DOHH2 (cell line): Measurements from ENCODE around the gene PNP.

Experiments used
- H3F3A ChIP-seq: fragments of 200-600 bp; sonication (generic), shearing (Covaris generic); 2 replicates; pipeline ENCODE4 v1.6.0; 2016; ENCODE audit warnings: antibody characterized with exemption, mild to moderate bottlenecking; ENCODE audit not compliant: control insufficient read depth, insufficient read depth
- H3K27ac ChIP-seq: fragments of 200-600 bp; sonication (generic); 2 replicates; pipeline ENCODE4 v1.5.1; 2014; ENCODE audit warnings: low read depth, mild to moderate bottlenecking, low read length, moderate library complexity
- H3K27me3 ChIP-seq: fragments of 200-600 bp; sonication (generic); 2 replicates; pipeline ENCODE4 v1.6.1; 2014; ENCODE audit warnings: mild to moderate bottlenecking, low read length, mixed read lengths; ENCODE audit not compliant: control insufficient read depth
- H3K36me3 ChIP-seq: fragments of 200-600 bp; sonication (generic); 2 replicates; pipeline ENCODE4 v1.6.1; 2014; ENCODE audit warnings: mild to moderate bottlenecking, low read length, moderate library complexity, mixed read lengths; ENCODE audit not compliant: control insufficient read depth
- H3K4me1 ChIP-seq: fragments of 200-600 bp; sonication (generic); 2 replicates; pipeline ENCODE4 v1.6.1; 2014; ENCODE audit warnings: mild to moderate bottlenecking, low read length, mixed read lengths; ENCODE audit not compliant: control insufficient read depth
- H3K4me2 ChIP-seq: fragments of 200-600 bp; sonication (generic); 2 replicates; pipeline ENCODE4 v1.6.0; 2014; ENCODE audit warnings: mild to moderate bottlenecking, low read length, moderate library complexity
- H3K4me3 ChIP-seq: fragments of 200-600 bp; sonication (generic); 2 replicates; pipeline ENCODE4 v1.5.1; 2014; ENCODE audit warnings: mild to moderate bottlenecking, low read length, mixed read lengths
- H3K79me2 ChIP-seq: fragments of 200-600 bp; sonication (generic); 2 replicates; pipeline ENCODE4 v1.6.1; 2014; ENCODE audit warnings: mild to moderate bottlenecking, low read length, mixed read lengths; ENCODE audit not compliant: control insufficient read depth
- H3K9me2 ChIP-seq: fragments of 200-600 bp; sonication (generic); replicated peaks from 2 replicates; pipeline ENCODE4 v1.6.1; 2014; ENCODE audit warnings: mild to moderate bottlenecking, low read length, mixed read lengths; ENCODE audit not compliant: control insufficient read depth
- H3K9me3 ChIP-seq: fragments of 200-600 bp; sonication (generic); 2 replicates; pipeline ENCODE4 v1.6.1; 2014; ENCODE audit warnings: antibody characterized with exemption, low read length, mixed read lengths; ENCODE audit not compliant: control insufficient read depth, insufficient read depth
- H4K20me1 ChIP-seq: fragments of 200-600 bp; sonication (generic); 2 replicates; pipeline ENCODE4 v1.6.0; 2014; ENCODE audit warnings: low read depth, mild to moderate bottlenecking, antibody characterized with exemption, low read length, moderate library complexity; ENCODE audit not compliant: control insufficient read depth, insufficient read depth
- EZH2phosphoT487 ChIP-seq: fragments of 200-600 bp; sonication (generic); IDR thresholded peaks from 2 replicates; pipeline ENCODE4 v1.6.1; 2017; ENCODE audit warnings: borderline replicate concordance, mild to moderate bottlenecking, antibody characterized with exemption, low read length, moderate library complexity, mixed read lengths
- TF ChIP-seq, protein P1 (sequence below): fragments of 200-600 bp; sonication (generic); IDR thresholded peaks from one replicate; pipeline ENCODE4 v1.5.1; 2014; ENCODE audit warnings: antibody characterized with exemption, mild to moderate bottlenecking, low read depth, low read length; ENCODE audit not compliant: poor library complexity, severe bottlenecking

PNP gene

DNA sequence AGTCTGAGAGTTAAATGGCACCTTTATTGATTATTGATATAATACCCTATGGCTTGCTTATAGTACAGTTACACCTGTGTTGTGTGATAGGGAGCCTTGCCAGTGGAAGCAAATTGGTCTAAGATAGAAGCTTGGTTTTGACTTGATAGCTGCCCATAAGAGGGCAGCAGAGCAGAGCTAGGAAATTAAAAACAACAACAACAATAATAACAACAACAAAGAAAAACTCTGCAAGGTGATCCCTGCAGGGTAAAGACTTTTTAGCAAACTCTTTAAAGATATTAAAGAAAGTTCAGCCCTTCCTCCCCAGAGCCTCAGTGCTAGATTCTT, 18.2 kb downstream of the PNP start:
- no peaks in the 10 kb centered on the region for H3K36me3 ChIP-seq
- H3K4me2 ChIP-seq, result no peak overlapping the region

GRCh38 chr14:20489093-20489994, 20.1 kb downstream of the PNP start:
- peaks cover 30% of the 10 kb centered on the region for H3K4me1 ChIP-seq
- H3K36me3 ChIP-seq, result no peaks in the 10 kb centered on the region
- no peak overlapping the region for H3K4me2 ChIP-seq
- H3F3A ChIP-seq, result no peaks in the 10 kb centered on the region
- H3K79me2 ChIP-seq, result no peaks in the 10 kb centered on the region
- H3K27me3 ChIP-seq, result peaks cover 15% of the 10 kb centered on the region
- no peak overlapping the region for H3K4me3 ChIP-seq
- H4K20me1 ChIP-seq, result no peaks in the 10 kb centered on the region
- no peaks in the 10 kb centered on the region for H3K9me2 ChIP-seq
- H3K27ac ChIP-seq, result no peak overlapping the region
- H3K9me3 ChIP-seq, result no peaks in the 10 kb centered on the region
- TF ChIP-seq EZH2phosphoT487, result no peak

More for the DNA sequence above, 18.2 kb downstream of the PNP start:
- Histone ChIP-seq H3K9me3 (no peaks in the 10 kb centered on the region), H3K4me3 (no peak overlapping the region), H3K27me3 (peaks cover 15% of the 10 kb centered on the region), H3K4me1 (peaks cover 26% of the 10 kb centered on the region), H3F3A (no peaks in the 10 kb centered on the region), H3K79me2 (no peaks in the 10 kb centered on the region), H3K27ac (no peak overlapping the region), H4K20me1 (no peaks in the 10 kb centered on the region), H3K9me2 (no peaks in the 10 kb centered on the region)
- TF ChIP-seq, protein P1, sequence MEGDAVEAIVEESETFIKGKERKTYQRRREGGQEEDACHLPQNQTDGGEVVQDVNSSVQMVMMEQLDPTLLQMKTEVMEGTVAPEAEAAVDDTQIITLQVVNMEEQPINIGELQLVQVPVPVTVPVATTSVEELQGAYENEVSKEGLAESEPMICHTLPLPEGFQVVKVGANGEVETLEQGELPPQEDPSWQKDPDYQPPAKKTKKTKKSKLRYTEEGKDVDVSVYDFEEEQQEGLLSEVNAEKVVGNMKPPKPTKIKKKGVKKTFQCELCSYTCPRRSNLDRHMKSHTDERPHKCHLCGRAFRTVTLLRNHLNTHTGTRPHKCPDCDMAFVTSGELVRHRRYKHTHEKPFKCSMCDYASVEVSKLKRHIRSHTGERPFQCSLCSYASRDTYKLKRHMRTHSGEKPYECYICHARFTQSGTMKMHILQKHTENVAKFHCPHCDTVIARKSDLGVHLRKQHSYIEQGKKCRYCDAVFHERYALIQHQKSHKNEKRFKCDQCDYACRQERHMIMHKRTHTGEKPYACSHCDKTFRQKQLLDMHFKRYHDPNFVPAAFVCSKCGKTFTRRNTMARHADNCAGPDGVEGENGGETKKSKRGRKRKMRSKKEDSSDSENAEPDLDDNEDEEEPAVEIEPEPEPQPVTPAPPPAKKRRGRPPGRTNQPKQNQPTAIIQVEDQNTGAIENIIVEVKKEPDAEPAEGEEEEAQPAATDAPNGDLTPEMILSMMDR, result no peak
- TF ChIP-seq EZH2phosphoT487, result no peak

DNA sequence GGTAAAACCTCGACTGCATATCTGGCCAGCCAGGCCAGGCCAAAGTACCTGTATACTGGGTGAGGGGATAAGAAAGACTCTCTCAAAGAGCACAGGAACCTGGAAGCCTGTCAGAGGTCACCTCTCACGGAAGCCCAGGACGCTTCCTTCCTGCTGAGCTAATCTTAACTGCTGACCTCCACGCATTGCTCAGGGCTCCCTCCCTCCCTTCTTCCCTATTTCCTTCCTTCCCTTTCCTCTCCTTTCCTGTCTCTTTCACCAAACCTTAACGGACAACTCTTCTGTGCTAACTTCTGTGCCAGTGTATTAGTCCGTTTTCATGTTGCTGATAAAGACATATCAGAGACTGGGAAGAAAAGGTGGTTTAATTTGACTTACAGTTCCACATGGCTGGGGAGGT, 21.4 kb downstream of the PNP start:
- Histone ChIP-seq H3K79me2 (no peaks in the 10 kb centered on the region), H3K36me3 (no peaks in the 10 kb centered on the region), H3K4me1 (peaks cover 30% of the 10 kb centered on the region), H3K27ac (no peak overlapping the region), H3K4me2 (peak overlapping the region; percentile 34), H3F3A (no peaks in the 10 kb centered on the region), H3K4me3 (peak overlapping the region; percentile 5; the same call in 1 of the 2 replicates), H3K27me3 (peaks cover 15% of the 10 kb centered on the region), H4K20me1 (no peaks in the 10 kb centered on the region), H3K9me3 (no peaks in the 10 kb centered on the region), H3K9me2 (no peaks in the 10 kb centered on the region)
- TF ChIP-seq EZH2phosphoT487, result no peak
- TF ChIP-seq, protein P1, result no peak

DNA sequence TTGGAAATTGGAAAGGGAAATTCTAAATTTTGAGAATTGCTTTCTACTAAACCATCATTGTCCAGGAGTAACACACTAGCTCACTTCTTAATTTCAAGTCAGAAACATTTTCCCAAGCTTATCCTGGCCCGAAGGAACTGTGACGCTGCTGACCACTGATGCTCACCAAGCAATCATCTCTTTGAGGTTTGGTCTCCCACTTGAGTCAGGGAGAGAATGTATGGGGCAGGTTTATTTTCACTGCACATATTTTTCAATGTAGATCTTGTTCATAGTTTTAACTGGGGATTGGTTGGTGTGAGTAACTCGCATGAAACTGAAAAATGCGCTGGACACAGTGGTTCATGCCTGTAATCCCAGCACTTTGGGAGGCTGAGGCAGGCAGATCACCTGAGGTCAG, 23.3 kb downstream of the PNP start:
- Histone ChIP-seq H3K4me1 (peaks cover 30% of the 10 kb centered on the region), H3K36me3 (no peaks in the 10 kb centered on the region), H3K27ac (no peak overlapping the region), H3F3A (no peaks in the 10 kb centered on the region), H4K20me1 (no peaks in the 10 kb centered on the region), H3K9me2 (no peaks in the 10 kb centered on the region), H3K27me3 (peaks cover 15% of the 10 kb centered on the region), H3K4me3 (no peak overlapping the region), H3K79me2 (no peaks in the 10 kb centered on the region), H3K4me2 (no peak overlapping the region), H3K9me3 (no peaks in the 10 kb centered on the region)
- TF ChIP-seq, protein P1, result no peak
- no peak for TF ChIP-seq EZH2phosphoT487
